GM12878 (cell line): Measurements from ENCODE around the gene TRIOBP. TPM values are rescaled to one million over a fixed set of nuclear protein-coding genes. Genes with fewer than 3 reads are reported as not detected.

Experiments used
- ATF3 ChIP-seq: IDR thresholded peaks from 2 replicates; pipeline ENCODE4 v1.6.1; 2011; ENCODE audit warnings: low read depth, mild to moderate bottlenecking, low read length, moderate library complexity, borderline replicate concordance; ENCODE audit errors: extremely low read depth
- BCL3 ChIP-seq: IDR thresholded peaks from 2 replicates; pipeline ENCODE4 v1.6.1; 2011; ENCODE audit warnings: borderline replicate concordance, low read depth, mild to moderate bottlenecking, moderate library complexity, low read length; ENCODE audit not compliant: insufficient read depth, poor library complexity, severe bottlenecking
- CEBPB ChIP-seq, 2 experiments: fragments of 150-350 bp in 1 of 2; IDR thresholded peaks; 2 replicates each; pipeline ENCODE4 v1.6.1; 2012 to 2014; ENCODE audit warnings: low read depth in 2 of 2, low read length in 2 of 2, borderline replicate concordance in 1 of 2, inconsistent platforms in 1 of 2
- CEBPZ ChIP-seq: fragments of 150-350 bp; IDR thresholded peaks from 2 replicates; pipeline ENCODE4 v1.6.1; 2016; ENCODE audit warnings: low read depth, low read length
- JUND ChIP-seq: IDR thresholded peaks from 2 replicates; pipeline ENCODE4 v1.6.1; 2012; ENCODE audit warnings: low read depth, mild to moderate bottlenecking, low read length, improper control_type of control experiment, moderate library complexity
- LARP7 ChIP-seq: fragments of 450-650 bp; IDR thresholded peaks from 2 replicates; pipeline ENCODE4 v1.6.1; 2017; ENCODE audit warnings: mild to moderate bottlenecking
- MYB ChIP-seq: fragments of 150-350 bp; IDR thresholded peaks from 2 replicates; pipeline ENCODE4 v1.6.1; 2014; ENCODE audit warnings: mild to moderate bottlenecking, low read depth, low read length, borderline replicate concordance
- NR2F1 ChIP-seq: fragments of 450-650 bp; conservative IDR thresholded peaks from 2 replicates; pipeline ENCODE4 v1.6.1; 2017; ENCODE audit warnings: mild to moderate bottlenecking
- POLR2AphosphoS2 ChIP-seq: IDR thresholded peaks from 2 replicates; pipeline ENCODE4 v1.6.1; 2011; ENCODE audit warnings: low read depth, mild to moderate bottlenecking, low read length, improper control_type of control experiment, moderate library complexity
- POLR2AphosphoS5 ChIP-seq: IDR thresholded peaks from 2 replicates; pipeline ENCODE4 v1.6.1; 2011; ENCODE audit warnings: mild to moderate bottlenecking, low read length, inconsistent platforms
- RAD51 ChIP-seq: fragments of 450-650 bp; IDR thresholded peaks from 2 replicates; pipeline ENCODE4 v1.6.1; 2016; ENCODE audit warnings: moderate library complexity, mild to moderate bottlenecking, inconsistent platforms
- SMAD5 ChIP-seq: IDR thresholded peaks from 2 replicates; pipeline ENCODE4 v1.6.1; 2016; ENCODE audit warnings: antibody characterized with exemption, low read depth
- TAF1 ChIP-seq: IDR thresholded peaks from 2 replicates; pipeline ENCODE4 v1.6.1; 2011; ENCODE audit warnings: mild to moderate bottlenecking, low read depth, low read length, borderline replicate concordance
- WRNIP1 ChIP-seq: IDR thresholded peaks from 2 replicates; pipeline ENCODE4 v1.6.1; 2011; ENCODE audit warnings: low read depth, low read length, improper control_type of control experiment, borderline replicate concordance
- ZBTB11 ChIP-seq: fragments of 450-650 bp; formaldehyde crosslinking; IDR thresholded peaks from 2 replicates; pipeline ENCODE4 v1.5.0; 2022; ENCODE audit warnings: mild to moderate bottlenecking, missing genetic modification characterization
- ZNF217 ChIP-seq: fragments of 450-650 bp; IDR thresholded peaks from 2 replicates; pipeline ENCODE4 v1.6.1; 2017; ENCODE audit warnings: antibody characterized with exemption, mild to moderate bottlenecking
- ZNF24 ChIP-seq: fragments of 450-650 bp; IDR thresholded peaks from 2 replicates; pipeline ENCODE4 v1.6.1; 2017; ENCODE audit warnings: antibody characterized with exemption, mild to moderate bottlenecking
- ZNF274 ChIP-seq: IDR thresholded peaks from one replicate; pipeline ENCODE4 v1.8.0; 2011; ENCODE audit not compliant: insufficient read length, insufficient read depth
- polyA plus RNA-seq, 11 experiments: library from polyadenylated mRNA; depleted of rRNA in 4 of 11; unstranded in 6 of 11; stranded (reverse) in 5 of 11; fragments of >200 nt; fragmentation: Nextera tagmentation in 4 of 11; fragmentation: Illumina TruSeq in 1 of 11; extraction: Ambion mirVana in 4 of 11; extraction: Trizol in 1 of 11; gene quantifications; 1 replicate in 1 of 11; 2 replicates in 10 of 11; pipeline versions ENCODE4 v1.2.1 to v1.2.3, GENCODE V29; 2011 to 2016; ENCODE audit warnings: inconsistent platforms in 2 of 11, missing spikeins in 2 of 11, low read depth in 1 of 11
- total RNA-seq, 4 experiments: library from RNA; depleted of rRNA in 3 of 4; stranded (reverse); fragments of >200 nt in 3 of 4; fragmentation: Illumina TruSeq in 1 of 4; extraction: Trizol in 1 of 4; gene quantifications; 2 replicates each; pipeline versions ENCODE4 v1.2.1 to v1.2.3, GENCODE V29; 2013 to 2021

TRIOBP gene
- total and polyA plus RNA-seq, 10 of the 15 experiments (the other 5 are each of a cell fraction or from before 2014, with no cell fraction given) = 0.21 to 23.6 (median 11.9) TPM

GRCh38 chr22:37674951-37675929 lies 21.6 kb upstream of the TRIOBP start, which contains the start of gene LGALS1 (continued):
- TF ChIP-seq MYB (no peak), ATF3 (no peak), NR2F1 (peak; percentile 52), JUND (no peak), LARP7 (peak; percentile 65; the same call in 1 of the 2 replicates), ZNF217 (no peak), SMAD5 (0 out of 2 replicates have a peak, but pooled peaks have one; percentile 16), WRNIP1 (no peak), ZBTB11 (no peak), POLR2AphosphoS2 (0 out of 2 replicates have a peak, but pooled peaks have one; percentile 70), POLR2AphosphoS5 (peak; percentile 66), BCL3 (no peak), ZNF24 (0 out of 2 replicates have a peak, but pooled peaks have one; percentile 13), CEBPB (IDR thresholded peaks at IDR 0.05; ENCODE audit: borderline replicate concordance in 1 of 2, low read depth in 2 of 2, low read length in 2 of 2) (no peak), ZNF274 (no peak), RAD51 (no peak), CEBPZ (no peak), TAF1 (no peak)
